H7 (cell line): ENCODE measurements around the gene CCR6. TPM values are rescaled to one million over a fixed set of nuclear protein-coding genes. Genes with fewer than 3 reads are reported as not detected.
"Not testable (repeated sequence)": the region's sequence is repeated elsewhere in the genome, so short reads cannot be mapped to it uniquely, and the experiment has no call there.

ENCODE experiments used
- DNase-seq: peaks from one replicate; pipeline ENCODE4 v3.0.0; 2012
- H3K27me3 ChIP-seq: 2 replicates; pipeline ENCODE4 v1.6.0; 2011; ENCODE audit warnings: mild to moderate bottlenecking, low read length; ENCODE audit not compliant: control insufficient read depth, insufficient read depth
- H3K36me3 ChIP-seq: replicated peaks from 2 replicates; pipeline ENCODE4 v1.5.1; 2011; ENCODE audit warnings: low read length; ENCODE audit not compliant: control insufficient read depth, insufficient read depth
- H3K4me3 ChIP-seq: 2 replicates; pipeline ENCODE4 v1.5.1; 2011; ENCODE audit warnings: low read depth, mild to moderate bottlenecking, control low read depth, low read length, moderate library complexity; ENCODE audit not compliant: insufficient read depth
- total RNA-seq: library from RNA; depleted of rRNA; stranded (reverse); fragments of >200 nt; shearing (Covaris generic); gene quantifications from 2 replicates; pipeline ENCODE4 v1.2.3, GENCODE V29; 2014; rRNA removed

The CCR6 gene
- not detected in 2 replicates for total RNA-seq

GRCh38 chr6:167122827-167123657 lies at the start of gene CCR6:
Gene CCR6 (plus strand): TSS chr6:167123096. CDS start chr6:167136135, 13,039 bp downstream.
- no peaks in the 10 kb centered on the region for H3K27me3 ChIP-seq
- H3K4me3 ChIP-seq: no peak within 1 kb of the TSS
- H3K36me3 ChIP-seq: no peaks in the 10 kb centered on the region
- no peak for DNase-seq

GRCh38 chr6:167073679-167074274 lies 49.1 kb upstream of the CCR6 start:
- H3K4me3 ChIP-seq: no peak overlapping the region
- no peaks in the 10 kb centered on the region for H3K27me3 ChIP-seq
- H3K36me3 ChIP-seq: no peaks in the 10 kb centered on the region
- no peak for DNase-seq

- DNase-seq: no peak
- Histone ChIP-seq H3K27me3 (no peaks in the 10 kb centered on the region), H3K4me3 (no peak overlapping the region), H3K36me3 (no peaks in the 10 kb centered on the region)
Observed at GRCh38 chr6:167077241-167077932, 45.5 kb upstream of the CCR6 start.

GRCh38 chr6:167078745-167079144 lies 44.2 kb upstream of the CCR6 start:
- Histone ChIP-seq H3K27me3 (no peaks in the 10 kb centered on the region), H3K36me3 (no peaks in the 10 kb centered on the region), H3K4me3 (no peak overlapping the region)
- DNase-seq: no peak

- Histone ChIP-seq H3K4me3 (no peak overlapping the region), H3K27me3 (no peaks in the 10 kb centered on the region), H3K36me3 (no peaks in the 10 kb centered on the region)
- no peak for DNase-seq
Observed at GRCh38 chr6:167079853-167080297, 43.0 kb upstream of the CCR6 start.

GRCh38 chr6:167087857-167088354 lies 35.0 kb upstream of the CCR6 start:
- no peaks in the 10 kb centered on the region for H3K36me3 ChIP-seq
- DNase-seq: no peak
- H3K4me3 ChIP-seq: no peak overlapping the region
- H3K27me3 ChIP-seq: no peaks in the 10 kb centered on the region

GRCh38 chr6:167088741-167089140 lies 34.2 kb upstream of the CCR6 start:
- H3K4me3 ChIP-seq, H3K27me3 ChIP-seq, H3K36me3 ChIP-seq, DNase-seq: not testable (repeated sequence)

GRCh38 chr6:167089243-167090142 lies 33.4 kb upstream of the CCR6 start:
- DNase-seq: peak; percentile 7
- H3K27me3 ChIP-seq: no peaks in the 10 kb centered on the region
- no peaks in the 10 kb centered on the region for H3K36me3 ChIP-seq
- H3K4me3 ChIP-seq: no peak overlapping the region

GRCh38 chr6:167090171-167090570 lies 32.7 kb upstream of the CCR6 start:
- Histone ChIP-seq H3K36me3 (no peaks in the 10 kb centered on the region), H3K27me3 (no peaks in the 10 kb centered on the region), H3K4me3 (no peak overlapping the region)
- DNase-seq: peak; percentile 18

GRCh38 chr6:167091026-167091804 lies 31.7 kb upstream of the CCR6 start:
- no peak overlapping the region for H3K4me3 ChIP-seq
- H3K27me3 ChIP-seq: no peaks in the 10 kb centered on the region
- DNase-seq: no peak
- H3K36me3 ChIP-seq: no peaks in the 10 kb centered on the region

GRCh38 chr6:167091805-167092107 lies 31.1 kb upstream of the CCR6 start:
- peak; percentile 27 for DNase-seq
- Histone ChIP-seq H3K36me3 (no peaks in the 10 kb centered on the region), H3K27me3 (no peaks in the 10 kb centered on the region), H3K4me3 (no peak overlapping the region)

- no peaks in the 10 kb centered on the region for H3K27me3 ChIP-seq
- DNase-seq: peak; percentile 7
- H3K36me3 ChIP-seq: no peaks in the 10 kb centered on the region
- no peak overlapping the region for H3K4me3 ChIP-seq
Observed at GRCh38 chr6:167092672-167093339, 30.1 kb upstream of the CCR6 start.

- Histone ChIP-seq H3K36me3 (no peaks in the 10 kb centered on the region), H3K27me3 (no peaks in the 10 kb centered on the region), H3K4me3 (no peak overlapping the region)
- DNase-seq: no peak
Observed at GRCh38 chr6:167093406-167093921, 29.4 kb upstream of the CCR6 start.
